Duodenal mucosa (tissue), 2 donors: ENCODE data around the gene ALMS1.
"Not testable (repeated sequence)": the region's sequence is repeated elsewhere in the genome, so short reads cannot be mapped to it uniquely, and the experiment has no call there.

ENCODE experiments used
- H3K27ac ChIP-seq: one replicate; pipeline ENCODE4 v1.7.0; 2013; ENCODE audit warnings: low read depth, low read length
- H3K27me3 ChIP-seq, 2 donors: one replicate each; pipeline ENCODE4 v1.7.0; 2013; ENCODE audit warnings: low read length in 2 of 2, control low read depth in 1 of 2; ENCODE audit not compliant: insufficient read depth in 2 of 2, control insufficient read depth in 1 of 2
- H3K36me3 ChIP-seq, 2 donors: one replicate each; pipeline ENCODE4 v1.7.0; 2013; ENCODE audit warnings: low read length in 2 of 2, control low read depth in 1 of 2; ENCODE audit not compliant: insufficient read depth in 2 of 2, control insufficient read depth in 1 of 2
- H3K4me1 ChIP-seq, 2 donors: one replicate each; pipeline ENCODE4 v1.7.0; 2013; ENCODE audit warnings: low read length in 2 of 2, control low read depth in 1 of 2; ENCODE audit not compliant: insufficient read depth in 2 of 2, control insufficient read depth in 1 of 2
- H3K4me3 ChIP-seq, 2 donors: one replicate each; pipeline ENCODE4 v1.7.0; 2013; ENCODE audit warnings: low read length in 2 of 2, low read depth in 1 of 2
- H3K9ac ChIP-seq, 2 donors: one replicate each; pipeline ENCODE4 v1.7.0; 2013; ENCODE audit warnings: low read length in 2 of 2, low read depth in 1 of 2
- H3K9me3 ChIP-seq, 2 donors: one replicate each; pipeline ENCODE4 v1.7.0; 2013; ENCODE audit warnings: low read length in 2 of 2, control low read depth in 1 of 2; ENCODE audit not compliant: control insufficient read depth in 1 of 2

Gene ALMS1

GRCh38 chr2:73624625-73625024 lies 239.0 kb downstream of the ALMS1 start:
- not testable (repeated sequence) for H3K36me3 ChIP-seq, H3K9ac ChIP-seq, H3K9me3 ChIP-seq, H3K27ac ChIP-seq, H3K4me1 ChIP-seq, H3K27me3 ChIP-seq, H3K4me3 ChIP-seq

DNA sequence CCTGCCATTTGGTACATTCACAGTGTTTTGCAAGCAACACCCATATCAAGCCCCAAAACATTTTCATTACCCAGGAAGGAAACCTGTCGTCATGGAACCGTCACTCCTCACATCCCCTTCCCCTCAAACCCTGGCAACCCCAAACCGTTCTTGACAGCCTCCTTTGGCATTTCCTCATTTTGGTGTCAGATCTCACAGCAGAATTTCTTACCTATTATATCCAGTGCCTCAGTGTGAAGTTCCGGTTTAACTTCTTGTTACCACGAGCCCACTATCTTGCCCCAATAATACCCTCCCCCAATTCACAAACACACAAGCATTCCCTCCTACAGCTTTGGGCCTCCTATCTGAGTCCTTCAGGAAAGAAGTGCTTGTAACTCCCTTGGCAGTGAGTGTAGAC lies 240.6 kb downstream of the ALMS1 start:
- H3K27me3 ChIP-seq, H3K4me1 ChIP-seq, H3K4me3 ChIP-seq, H3K36me3 ChIP-seq, H3K9me3 ChIP-seq, H3K27ac ChIP-seq, H3K9ac ChIP-seq: not testable (repeated sequence)

DNA sequence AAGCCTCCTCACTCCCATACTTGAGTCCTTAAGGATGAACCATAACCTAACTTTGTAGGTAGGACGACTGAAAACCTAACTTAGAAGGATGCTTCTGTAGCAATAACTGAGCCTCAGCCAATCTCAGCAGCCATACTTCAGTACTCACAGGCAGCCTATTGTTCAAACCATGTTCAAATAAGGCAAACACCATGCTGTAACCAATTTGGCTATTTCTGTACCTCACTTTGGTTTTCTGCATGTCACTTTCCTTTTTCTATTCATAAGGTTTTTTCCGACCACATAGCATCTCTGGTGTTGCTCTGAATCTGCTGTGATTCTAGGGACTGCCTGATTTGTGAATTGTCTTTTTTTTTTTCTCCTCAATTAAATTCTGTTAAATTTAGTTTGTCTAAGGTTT lies 242.9 kb downstream of the ALMS1 start:
- not testable (repeated sequence) for H3K9me3 ChIP-seq, H3K4me1 ChIP-seq, H3K36me3 ChIP-seq, H3K27ac ChIP-seq, H3K4me3 ChIP-seq, H3K27me3 ChIP-seq, H3K9ac ChIP-seq

DNA sequence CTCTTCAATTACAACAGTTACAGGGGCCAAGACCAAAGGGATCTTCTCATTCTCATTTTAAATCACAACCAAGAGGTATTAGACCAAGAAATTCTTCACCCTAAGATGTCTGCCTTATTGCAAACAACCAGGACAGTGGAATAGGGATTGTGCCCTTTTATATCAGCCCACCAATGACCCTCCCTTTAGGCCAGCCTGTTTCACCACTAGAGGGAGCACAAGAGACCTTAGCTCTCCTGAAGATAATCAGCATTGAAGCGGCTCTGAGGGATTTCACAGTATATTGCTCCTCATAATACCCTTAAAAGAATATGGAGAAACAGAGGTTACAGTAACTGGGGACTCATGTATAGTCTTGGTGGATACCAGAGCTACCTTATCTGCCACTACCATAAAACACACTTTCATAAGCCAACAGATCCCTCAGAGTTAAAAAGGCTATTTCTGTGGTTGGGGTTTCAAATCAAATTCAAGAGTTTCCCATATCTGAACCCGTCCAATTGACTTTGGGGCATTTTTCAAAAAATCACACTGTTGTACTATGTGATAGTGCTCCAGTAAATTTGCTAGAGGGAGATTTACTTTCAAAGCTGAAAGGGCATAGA lies 245.1 kb downstream of the ALMS1 start:
- not testable (repeated sequence) for H3K27ac ChIP-seq, H3K4me1 ChIP-seq, H3K27me3 ChIP-seq, H3K36me3 ChIP-seq, H3K9ac ChIP-seq, H3K4me3 ChIP-seq, H3K9me3 ChIP-seq

DNA sequence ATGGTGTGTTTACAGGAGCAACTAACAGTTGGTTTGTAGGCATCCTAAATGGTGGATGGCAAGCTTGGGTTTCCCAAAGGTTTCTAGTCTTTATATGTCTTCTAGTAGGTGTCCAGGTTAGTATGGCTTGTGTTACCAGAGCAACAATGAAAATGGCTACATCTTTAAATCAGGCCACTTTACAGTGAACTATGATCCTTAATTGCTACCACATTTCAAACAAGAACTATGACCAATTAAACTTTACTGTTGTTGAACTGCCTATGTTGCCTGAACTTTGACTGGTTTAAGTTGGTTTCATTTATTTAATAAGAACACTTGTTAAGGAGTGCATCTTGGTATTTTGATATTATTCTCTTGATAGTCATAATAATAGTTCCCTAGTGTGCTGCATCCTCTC lies 251.3 kb downstream of the ALMS1 start:
- H3K36me3 ChIP-seq, H3K27me3 ChIP-seq, H3K27ac ChIP-seq, H3K9ac ChIP-seq, H3K4me3 ChIP-seq, H3K9me3 ChIP-seq: not testable (repeated sequence)
- H3K4me1 ChIP-seq, result peaks cover 7 to 17% of the 10 kb centered on the region in 2 donors

DNA sequence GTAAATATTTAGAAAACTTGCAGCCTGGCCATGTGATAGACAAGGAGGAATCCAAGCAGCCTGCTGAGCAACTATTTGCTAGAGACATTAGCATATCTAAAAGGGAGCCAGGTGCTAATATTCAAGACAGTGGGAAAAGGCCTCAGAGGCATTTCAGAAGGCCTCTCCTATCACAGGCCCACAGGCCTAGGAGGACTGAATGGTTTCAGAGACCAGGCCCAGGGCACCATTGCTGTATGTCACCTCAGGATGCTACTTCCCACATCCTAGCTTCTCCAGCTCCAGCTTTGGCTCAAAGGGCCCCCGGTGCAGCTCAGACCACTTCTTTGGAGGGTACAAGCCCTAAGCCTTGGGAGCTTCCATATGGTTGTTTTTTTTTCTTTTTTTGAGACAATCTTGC lies 252.8 kb downstream of the ALMS1 start:
- Histone ChIP-seq H3K9me3 (peaks cover 3 to 5% of the 10 kb centered on the region in 2 donors), H3K4me1 (peaks cover 7 to 20% of the 10 kb centered on the region in 2 donors), H3K27me3 (no peaks in the 10 kb centered on the region), H3K36me3 (no peaks in the 10 kb centered on the region), H3K4me3 (no peak overlapping the region), H3K27ac (no peak overlapping the region), H3K9ac (no peak overlapping the region)

GRCh38 chr2:73640511-73640911 lies 254.9 kb downstream of the ALMS1 start:
- Histone ChIP-seq H3K36me3 (no peaks in the 10 kb centered on the region), H3K9ac (no peak overlapping the region), H3K9me3 (peaks cover 3 to 5% of the 10 kb centered on the region in 2 donors), H3K4me3 (no peak overlapping the region), H3K27me3 (no peaks in the 10 kb centered on the region), H3K27ac (no peak overlapping the region), H3K4me1 (peaks cover 7 to 20% of the 10 kb centered on the region in 2 donors)

GRCh38 chr2:73640946-73641766 lies 255.5 kb downstream of the ALMS1 start:
- Histone ChIP-seq H3K36me3 (no peaks in the 10 kb centered on the region), H3K9me3 (peaks cover 3 to 5% of the 10 kb centered on the region in 2 donors), H3K9ac (no peak overlapping the region), H3K4me1 (peaks cover 7 to 20% of the 10 kb centered on the region in 2 donors), H3K27ac (no peak overlapping the region), H3K27me3 (no peaks in the 10 kb centered on the region), H3K4me3 (no peak overlapping the region)

DNA sequence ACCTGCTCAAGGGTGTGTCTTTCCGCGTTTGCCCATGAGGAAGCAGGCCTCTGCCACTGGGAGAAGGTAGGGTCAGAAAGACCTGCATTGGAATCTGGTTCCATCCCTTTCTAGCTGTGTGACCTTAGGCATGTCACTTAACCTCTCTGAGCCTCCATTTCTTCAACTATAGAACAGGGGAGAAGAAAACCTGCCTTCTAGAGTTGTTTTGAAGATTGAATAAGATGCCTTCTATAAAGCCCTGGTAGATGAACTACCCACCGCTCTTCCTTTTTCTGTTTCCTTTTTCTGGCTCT lies 256.1 kb downstream of the ALMS1 start:
- Histone ChIP-seq H3K36me3 (no peaks in the 10 kb centered on the region), H3K4me3 (no peak overlapping the region), H3K4me1 (peaks cover 7 to 20% of the 10 kb centered on the region in 2 donors), H3K9ac (no peak overlapping the region), H3K9me3 (peaks cover 3 to 5% of the 10 kb centered on the region in 2 donors), H3K27ac (no peak overlapping the region), H3K27me3 (no peaks in the 10 kb centered on the region)

DNA sequence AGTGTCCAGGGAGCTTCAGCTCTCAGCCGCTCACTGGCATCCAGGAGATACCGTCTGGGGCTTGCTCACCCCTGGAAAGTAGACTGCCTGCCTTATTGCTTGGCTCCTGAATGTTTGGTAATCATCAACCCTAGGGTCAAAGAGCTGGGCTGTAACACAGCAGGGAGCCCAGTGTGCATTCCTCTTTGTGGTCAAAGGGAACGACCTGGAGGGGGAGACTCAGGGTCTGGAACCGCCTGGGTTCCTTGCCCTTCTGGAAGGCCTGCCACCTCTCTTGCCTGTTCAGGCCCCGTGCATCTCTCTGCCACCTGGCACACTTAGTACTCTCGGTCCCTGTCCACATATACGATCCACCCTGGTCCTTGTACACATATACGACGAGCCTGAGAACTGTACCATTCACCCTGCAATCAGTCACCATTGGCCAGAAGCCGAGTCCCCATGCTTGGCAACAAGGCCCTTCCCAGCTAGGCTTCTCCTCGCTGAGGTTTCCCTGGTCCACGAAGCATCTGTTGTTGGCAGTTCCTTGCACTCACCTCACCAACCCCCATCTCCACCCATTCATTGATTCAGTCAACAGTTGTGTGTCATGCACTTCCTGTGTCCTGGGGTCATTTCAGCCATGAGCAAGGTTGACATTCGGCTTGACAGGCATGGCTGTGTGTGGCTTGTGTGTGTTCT lies 256.8 kb downstream of the ALMS1 start, which contains the start of gene NAT8:
Gene NAT8, minus strand, starts transcription at position 85 of the 681 bp plus-strand sequence. CDS start 794 bp downstream, outside the sequence.
- Histone ChIP-seq H3K9ac (no peak within 1 kb of the TSS), H3K4me1 (peaks cover 7 to 15% of the 10 kb centered on the region in 2 donors), H3K36me3 (no peaks in the 10 kb centered on the region), H3K27ac (no peak within 1 kb of the TSS), H3K4me3 (no peak within 1 kb of the TSS), H3K27me3 (no peaks in the 10 kb centered on the region), H3K9me3 (peaks cover 3 to 5% of the 10 kb centered on the region in 2 donors)
